ENCODE data around the gene NAXD.

- no peak for TF ChIP-seq CTCF (conservative IDR thresholded peaks at IDR 0.05; ENCODE audit: low read depth in 2 of 2)
- no peak for TF ChIP-seq EZH2 (IDR thresholded peaks at IDR 0.05; ENCODE audit: low read depth, unreplicated experiment)
- TF ChIP-seq POLR2AphosphoS5 (IDR thresholded peaks at IDR 0.05; ENCODE audit: low read depth) = no peak
- TF ChIP-seq REST (IDR thresholded peaks at IDR 0.05; ENCODE audit: unreplicated experiment) = no peak
- no peak for TF ChIP-seq EZH2phosphoT487 (IDR thresholded peaks at IDR 0.05; ENCODE audit: unreplicated experiment)
- TF ChIP-seq ZNF331 (CRISPR knock-in tag; IDR thresholded peaks at IDR 0.05; ENCODE audit: low read depth) = no peak
- no peak for TF ChIP-seq CREB1 (CRISPR knock-in tag; IDR thresholded peaks at IDR 0.05; ENCODE audit: low read depth)
- TF ChIP-seq NANOG (IDR thresholded peaks at IDR 0.05; ENCODE audit: borderline replicate concordance) = no peak
- no peak for TF ChIP-seq JUNB (IDR thresholded peaks at IDR 0.05; ENCODE audit: unreplicated experiment)
- TF ChIP-seq ZNF114 (CRISPR knock-in tag; IDR thresholded peaks at IDR 0.05) = no peak
- no peak for TF ChIP-seq ETS1 (IDR thresholded peaks at IDR 0.05)
- TF ChIP-seq STAT1 (IDR thresholded peaks at IDR 0.05; ENCODE audit: unreplicated experiment) = no peak
Observed at GRCh38 chr13:110682746-110683145, 67.4 kb downstream of the NAXD start.

All from GM23338 (cell line).